ENCODE data around the gene NOL4L. TPM values are rescaled to one million over a fixed set of nuclear protein-coding genes. Genes with fewer than 3 reads are reported as not detected.
A peak's percentile ranks its signal among the peaks of the same experiment; 100 is the strongest.

NOL4L gene
- polyA plus RNA-seq, 2 of the 4 experiments (the other 2 are of a cell fraction): 9.5 to 11.8 TPM

GRCh38 chr20:32482442-32483261, 102.5 kb downstream of the NOL4L start:
- TF ChIP-seq EHF (CRISPR knock-in tag; IDR thresholded peaks at IDR 0.05) (no peak), TP53 (CRISPR knock-in tag; IDR thresholded peaks at IDR 0.05) (no peak), FOSB (CRISPR knock-in tag; IDR thresholded peaks at IDR 0.05) (no peak), RNF2 (IDR thresholded peaks at IDR 0.05; ENCODE audit: borderline replicate concordance, low read depth) (no peak), HOXB5 (CRISPR knock-in tag; IDR thresholded peaks at IDR 0.05) (no peak), RAD21 (conservative IDR thresholded peaks at IDR 0.05 in 1 of 2, IDR thresholded peaks at IDR 0.05 in 1 of 2) (no peak), CBX8 (IDR thresholded peaks at IDR 0.05) (no peak), JUNB (IDR thresholded peaks at IDR 0.05) (no peak), FOSL2 (IDR thresholded peaks at IDR 0.05) (no peak), FOSL2 (CRISPR knock-in tag; IDR thresholded peaks at IDR 0.05) (no peak), ELK1 (IDR thresholded peaks at IDR 0.05; ENCODE audit: low read depth, low read length) (no peak), CEBPB (IDR thresholded peaks at IDR 0.05) (no peak), NR3C1 (IDR thresholded peaks at IDR 0.05) (no peak), BHLHE40 (IDR thresholded peaks at IDR 0.05; ENCODE audit: low read depth, low read length) (no peak), HEYL (CRISPR knock-in tag; IDR thresholded peaks at IDR 0.05) (no peak), MAZ (IDR thresholded peaks at IDR 0.05; ENCODE audit: borderline replicate concordance, low read depth, low read length) (no peak), MAX (IDR thresholded peaks at IDR 0.05) (no peak), PBX3 (IDR thresholded peaks at IDR 0.05) (no peak), HOXB13 (CRISPR knock-in tag; IDR thresholded peaks at IDR 0.05; ENCODE audit: low read depth) (no peak), FOXS1 (CRISPR knock-in tag; IDR thresholded peaks at IDR 0.05) (no peak), USF2 (IDR thresholded peaks at IDR 0.05) (no peak)
- Histone ChIP-seq H3K9me3 (no peaks in the 10 kb centered on the region), H3K27ac (peak overlapping the region; percentile 98 to 99), H3K4me2 (peak overlapping the region; percentile 91), H3K4me3 (peak overlapping the region; percentile 77), H3K4me1 (peaks cover 28% of the 10 kb centered on the region)
- POLR2A ChIA-PET: interaction anchor here (1.5 kb wide), 1 partner anchor 125 kb away, joined by 8 read pairs; the partner anchor contains the start of gene ASXL1
- ATAC-seq (peak; percentile 11 to 28; a peak in 3 of 6 replicates), DNase-seq (ENCODE audit: low read depth in 1 of 2, low spot score in 1 of 2) (no peak), FAIRE-seq (no peak)
- 37% methylated on average over 18 of the region's 82 CpGs for WGBS (ENCODE audit: missing lambda C conversion rate)
- CTCF ChIA-PET: interaction anchor here (0.8 kb wide), 1 partner anchor 8 kb away, joined by 3 read pairs; no protein-coding TSS in a partner anchor

GRCh38 chr20:32482143-32482441, 103.0 kb downstream of the NOL4L start:
- FAIRE-seq (no peak), ATAC-seq (no peak), DNase-seq (ENCODE audit: low read depth in 1 of 2, low spot score in 1 of 2) (no peak)
- Histone ChIP-seq H3K4me1 (peaks cover 28% of the 10 kb centered on the region), H3K4me2 (peak overlapping the region; percentile 91), H3K9me3 (no peaks in the 10 kb centered on the region), H3K27ac (peak overlapping the region; percentile 98 to 99), H3K4me3 (peak overlapping the region; percentile 77)
- ChIA-PET CTCF (no interaction called here), POLR2A (no interaction called here)
- 61% methylated on average over 9 of the region's 9 CpGs for WGBS (ENCODE audit: missing lambda C conversion rate)
- TF ChIP-seq HEYL (CRISPR knock-in tag; IDR thresholded peaks at IDR 0.05) (no peak), MAX (IDR thresholded peaks at IDR 0.05) (no peak), ZFP36 (IDR thresholded peaks at IDR 0.05; ENCODE audit: borderline replicate concordance, partially characterized antibody) (no peak), ESRRA (IDR thresholded peaks at IDR 0.05; ENCODE audit: borderline replicate concordance, low read length) (no peak), MYC (IDR thresholded peaks at IDR 0.05; ENCODE audit: borderline replicate concordance, low read length) (no peak), KDM5A (IDR thresholded peaks at IDR 0.05) (no peak), E2F6 (IDR thresholded peaks at IDR 0.05; ENCODE audit: borderline replicate concordance, low read depth) (no peak), POLR2AphosphoS2 (conservative IDR thresholded peaks at IDR 0.05; ENCODE audit: low read length) (no peak), RFX5 (IDR thresholded peaks at IDR 0.05) (no peak)
